ENCODE data around the gene NFATC2.
"Not testable (repeated sequence)": the region's sequence is repeated elsewhere in the genome, so short reads cannot be mapped to it uniquely, and the experiment has no call there.

Gene NFATC2

GRCh38 chr20:51470499-51470820 lies 72.1 kb downstream of the NFATC2 start:
- DNase-seq (ENCODE audit: low spot score), result no peak

DNA sequence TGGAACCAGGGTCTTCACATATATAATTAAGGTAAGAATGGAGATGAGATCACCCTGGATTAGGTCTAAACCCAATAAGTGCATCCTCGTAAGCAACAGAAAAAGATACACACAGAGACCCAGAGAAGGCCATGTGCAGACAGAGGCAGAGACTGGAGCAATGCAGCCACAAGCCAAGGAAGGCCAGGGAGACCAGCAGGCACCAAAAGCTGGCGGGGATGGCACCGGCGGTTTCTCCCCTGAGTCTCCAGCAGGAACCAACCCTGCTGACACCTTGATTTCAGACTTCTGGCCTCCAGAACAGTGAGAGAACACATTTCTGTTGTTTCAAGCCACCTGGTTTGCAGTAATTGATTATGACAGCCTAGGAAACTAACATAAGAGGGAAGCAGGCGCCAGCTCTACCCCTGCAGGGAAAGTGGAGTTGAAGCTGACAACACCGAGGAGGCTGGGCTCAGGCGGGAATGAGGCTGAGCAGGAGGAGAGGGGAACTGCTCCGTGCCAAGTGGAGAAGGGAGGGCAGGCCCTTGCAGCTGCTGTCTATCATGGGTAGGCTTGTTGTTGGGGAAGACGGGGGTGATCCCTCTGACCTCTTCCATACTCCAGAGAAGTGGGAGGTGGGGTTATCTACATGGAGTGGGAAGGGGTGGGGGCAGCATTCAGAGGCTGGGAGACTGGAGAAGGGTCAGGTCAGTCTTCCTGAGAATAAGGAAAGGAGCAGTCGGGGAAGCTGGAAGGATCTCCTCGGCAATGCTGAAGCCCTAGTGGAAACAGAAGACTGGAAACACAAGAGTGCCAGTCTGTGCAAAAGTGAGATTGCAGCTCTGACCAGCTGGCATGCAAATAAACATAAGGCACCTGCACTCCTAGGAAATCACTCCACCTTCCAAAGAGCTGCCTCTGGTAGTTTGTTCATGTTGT lies 72.7 kb downstream of the NFATC2 start:
- DNase-seq (ENCODE audit: low spot score), result no peak

- no peak for DNase-seq (ENCODE audit: low spot score)
These were observed 73.5 kb downstream of the NFATC2 start for GRCh38 chr20:51469046-51469445.

DNA sequence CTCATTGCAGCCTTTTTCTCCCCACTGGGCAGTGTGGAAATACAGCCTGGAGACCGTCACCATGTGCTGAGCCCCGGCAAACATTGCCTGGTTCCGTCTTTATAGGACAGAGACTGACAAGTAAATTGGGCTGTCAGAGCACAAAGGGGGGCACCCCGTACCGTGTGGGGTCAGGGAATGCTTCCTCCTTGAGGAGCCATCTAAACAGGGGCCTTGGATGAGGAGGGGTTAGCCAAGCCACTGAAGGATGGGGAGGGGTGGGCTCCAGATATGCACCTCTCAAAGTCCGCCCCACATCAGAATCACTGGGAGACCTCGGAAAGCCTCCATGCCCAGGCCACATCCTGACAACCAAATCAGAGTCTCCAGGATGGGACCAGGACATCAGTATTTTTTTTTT lies 73.9 kb downstream of the NFATC2 start:
- no peak for DNase-seq (ENCODE audit: low spot score)

GRCh38 chr20:51467956-51468626 lies 74.4 kb downstream of the NFATC2 start:
- DNase-seq (ENCODE audit: low spot score), result no peak

- no peak for DNase-seq (ENCODE audit: low spot score)
These were observed 78.5 kb downstream of the NFATC2 start for GRCh38 chr20:51463998-51464397.

DNA sequence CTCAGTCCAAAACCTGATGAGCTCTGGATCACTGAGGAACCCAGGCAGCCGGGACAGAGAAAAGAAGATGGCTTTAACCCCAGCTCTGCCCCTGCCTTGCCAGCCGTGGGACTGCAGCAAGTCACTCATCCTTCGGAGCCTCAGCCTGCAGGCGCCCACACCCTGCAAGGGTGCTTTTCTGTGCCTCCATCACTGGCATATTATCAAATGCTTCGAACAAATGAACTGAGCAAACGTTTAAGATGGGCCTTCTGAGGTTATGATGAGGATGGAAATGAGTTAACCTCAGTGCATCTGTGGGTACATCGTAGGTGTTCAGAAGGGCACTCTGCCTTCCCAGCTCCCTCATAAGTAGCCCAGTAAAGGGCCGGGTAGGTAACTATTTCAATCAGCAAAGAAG lies 79.0 kb downstream of the NFATC2 start:
- no peak for DNase-seq (ENCODE audit: low spot score)

DNA sequence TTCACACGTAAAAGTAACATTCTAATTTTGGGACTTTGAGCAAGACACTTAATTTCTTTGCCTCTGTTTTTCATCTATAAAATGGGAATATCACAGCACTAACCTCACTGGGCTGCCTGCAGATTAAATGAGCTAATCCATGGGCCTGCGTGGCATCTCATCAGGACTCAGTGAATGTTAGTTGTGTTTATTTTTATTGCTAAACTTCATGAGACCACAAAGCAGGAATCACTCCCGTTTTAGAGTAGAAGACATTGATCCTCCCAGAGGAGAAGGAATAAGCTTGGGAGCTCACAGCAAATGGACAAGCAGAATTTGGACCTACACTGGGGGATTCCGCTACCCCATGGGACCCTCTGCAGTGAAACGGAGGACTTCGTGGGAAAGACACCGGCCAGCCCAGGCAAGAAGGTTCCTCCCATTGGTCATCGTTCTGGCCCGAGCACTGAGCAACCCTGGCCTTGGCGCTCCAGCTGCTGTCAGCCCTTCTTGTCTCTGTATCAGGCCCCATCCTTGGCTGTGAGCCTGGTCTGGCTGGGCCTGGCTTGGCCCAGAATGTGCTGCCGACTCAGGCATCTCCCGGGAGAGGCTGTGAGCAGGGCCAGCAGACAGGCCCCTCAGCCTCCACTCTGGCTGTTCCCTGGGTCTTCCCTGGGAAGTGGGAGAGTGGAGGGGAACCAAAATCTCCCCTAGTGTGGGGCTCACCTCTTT lies 79.8 kb downstream of the NFATC2 start:
- peak; percentile 87 for DNase-seq (ENCODE audit: low spot score)

DNA sequence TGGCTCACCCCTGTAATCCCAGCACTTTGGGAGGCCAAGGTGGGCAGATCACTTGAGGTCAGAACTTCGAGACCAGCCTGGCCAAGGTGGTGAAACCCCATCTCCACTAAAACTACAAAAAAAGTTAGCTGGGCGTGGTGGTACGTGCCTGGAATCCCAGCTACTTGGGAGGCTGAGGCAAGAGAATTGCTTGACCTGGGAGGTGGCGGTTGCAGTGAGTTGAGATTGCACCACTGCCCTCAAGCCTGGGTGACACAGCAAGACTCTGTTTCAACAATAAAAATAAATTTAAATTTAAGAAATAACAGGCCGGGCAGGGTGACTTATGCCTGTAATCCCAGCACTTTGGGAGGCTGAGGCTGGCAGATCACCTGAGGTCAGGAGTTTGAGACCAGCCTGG lies 80.7 kb downstream of the NFATC2 start:
- not testable (repeated sequence) for DNase-seq (ENCODE audit: low spot score)

GRCh38 chr20:51461306-51461705 lies 81.2 kb downstream of the NFATC2 start:
- DNase-seq (ENCODE audit: low spot score), result no peak

DNA sequence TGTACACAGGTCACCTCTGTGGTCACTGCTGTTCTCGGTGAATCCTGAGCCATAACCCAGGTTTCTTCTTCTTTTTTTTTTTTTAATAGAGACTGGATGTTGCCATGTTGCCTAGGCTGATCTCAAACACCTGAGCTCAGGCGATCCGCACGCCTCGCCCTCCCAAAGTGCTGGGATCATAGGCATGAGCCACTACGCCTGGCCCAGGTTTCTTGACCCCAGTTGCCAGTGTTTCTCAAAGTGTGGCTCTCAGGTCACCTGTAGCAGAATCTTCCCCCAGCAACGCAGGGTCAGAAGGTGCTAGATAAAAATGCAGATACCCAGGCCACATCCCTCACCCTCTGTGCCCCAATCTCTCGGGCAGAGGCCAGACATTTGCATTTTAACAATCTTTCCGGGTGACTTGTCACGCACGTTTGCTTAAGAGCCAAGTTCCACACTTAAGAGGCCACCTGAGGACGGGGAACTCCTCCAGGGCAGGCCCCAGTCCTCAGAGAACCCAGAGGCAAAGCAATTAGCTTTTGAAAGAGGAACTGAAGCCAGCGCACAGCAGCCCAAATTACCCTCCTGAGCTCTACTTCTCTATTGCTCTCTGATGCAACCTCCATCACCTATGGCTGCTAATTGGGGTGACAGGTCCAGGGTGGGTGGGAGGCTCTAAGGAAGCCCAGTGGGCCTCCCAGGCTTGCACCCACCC lies 81.8 kb downstream of the NFATC2 start:
- DNase-seq (ENCODE audit: low spot score), result no peak

- no peak for DNase-seq (ENCODE audit: low spot score)
These were observed 82.4 kb downstream of the NFATC2 start for GRCh38 chr20:51460163-51460562.

DNA sequence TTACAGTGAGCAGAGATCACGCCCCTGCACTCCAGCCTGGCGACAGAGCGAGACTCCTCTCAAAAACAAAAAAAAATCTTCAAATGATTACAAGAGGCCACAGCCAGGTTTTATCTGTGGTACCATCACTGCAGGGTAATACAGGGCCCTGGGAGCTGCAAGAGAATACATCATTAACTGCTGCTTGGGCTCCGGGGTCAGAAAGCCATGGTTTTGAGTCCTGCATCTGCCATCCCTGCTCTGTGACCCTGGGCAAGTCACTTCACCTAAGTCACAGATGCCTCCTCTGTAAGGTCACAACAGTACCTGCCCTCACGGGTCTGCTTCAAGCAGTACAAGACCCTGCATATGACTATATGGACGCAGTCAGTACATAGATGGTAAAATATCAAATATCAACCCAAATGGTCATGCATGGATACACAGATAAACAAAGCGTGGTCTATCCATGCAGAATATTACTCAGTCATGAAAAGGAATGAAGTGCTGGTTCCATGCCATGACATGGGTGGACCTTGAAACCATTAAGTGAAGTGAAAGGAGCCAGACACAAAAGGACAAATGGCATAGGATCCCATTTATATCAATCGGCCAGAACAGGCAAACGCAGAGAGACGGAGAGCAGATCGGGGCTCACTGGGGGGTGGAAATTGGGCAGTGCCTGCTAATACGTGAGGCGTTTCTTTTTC lies 83.6 kb downstream of the NFATC2 start:
- DNase-seq (ENCODE audit: low spot score), result no peak

DNA sequence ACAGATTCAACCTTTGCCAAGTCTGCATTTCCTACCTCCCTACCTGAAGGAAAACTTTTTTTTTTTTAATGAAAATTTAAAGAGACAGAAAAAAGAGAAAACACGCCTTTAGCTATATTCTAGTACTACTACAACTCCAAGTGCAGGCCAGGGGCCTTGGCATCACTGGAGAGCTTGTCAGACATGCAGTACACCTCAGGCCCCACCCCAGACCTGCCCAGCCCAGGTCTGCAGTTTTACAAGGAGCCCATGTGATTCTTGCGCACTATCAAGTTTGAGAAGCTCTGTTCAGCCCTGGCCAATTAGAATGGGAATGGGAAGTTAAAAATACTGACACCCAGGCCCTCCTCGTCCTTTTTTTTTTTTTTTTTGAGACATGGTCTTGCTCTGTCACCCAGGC lies 85.0 kb downstream of the NFATC2 start:
- no peak for DNase-seq (ENCODE audit: low spot score)

DNA sequence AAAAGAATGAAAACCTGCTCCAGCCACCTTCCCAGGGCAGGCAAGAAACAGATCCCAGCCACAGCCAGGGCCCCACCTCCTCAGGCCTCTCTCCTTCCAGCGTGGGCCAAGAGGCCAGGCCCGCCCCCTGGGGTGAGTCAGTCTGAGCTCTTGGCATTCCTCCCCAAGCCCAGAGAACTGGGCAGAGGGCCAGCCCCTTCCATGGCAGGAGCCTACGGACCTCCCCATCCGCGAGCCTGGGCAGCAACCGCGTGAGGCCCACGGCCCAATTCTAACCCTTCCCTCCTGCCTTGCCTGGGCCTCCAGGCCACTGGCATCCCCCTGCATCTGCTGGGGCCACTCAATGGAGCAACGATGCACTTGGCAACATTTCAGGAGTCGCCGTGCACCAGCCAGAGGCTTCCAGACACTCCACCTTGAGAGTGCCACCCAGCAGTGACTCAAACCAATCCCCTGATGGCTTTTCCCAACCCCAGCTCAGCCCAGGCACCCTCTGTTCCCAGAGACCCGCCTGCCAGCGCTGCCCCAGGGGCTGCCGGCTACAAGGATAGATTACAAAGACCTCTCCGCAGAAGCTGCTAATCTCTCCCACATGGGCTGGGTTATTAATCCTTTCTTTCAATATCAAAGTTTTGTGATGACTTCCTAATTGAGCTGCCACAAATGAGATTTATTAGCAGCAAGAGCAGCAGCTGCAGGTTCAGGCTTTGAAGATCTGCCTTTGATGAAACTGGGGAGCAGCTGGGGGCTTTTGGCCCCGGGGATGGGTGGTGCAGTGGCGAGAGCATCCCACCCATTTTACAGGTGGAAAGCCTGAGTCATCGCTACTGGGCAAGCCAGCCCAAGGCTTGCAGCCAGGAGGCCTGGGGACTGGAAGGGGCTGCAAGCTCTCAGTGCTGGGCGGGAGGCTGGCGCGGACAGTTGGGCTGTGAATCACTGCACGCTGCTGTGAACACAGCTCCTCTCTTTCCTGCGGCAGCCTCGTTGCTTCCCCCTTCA lies 85.7 kb downstream of the NFATC2 start:
- peak; percentile 97 for DNase-seq (ENCODE audit: low spot score)

GRCh38 chr20:51454250-51454865 lies 88.2 kb downstream of the NFATC2 start:
- DNase-seq (ENCODE audit: low spot score), result no peak

DNA sequence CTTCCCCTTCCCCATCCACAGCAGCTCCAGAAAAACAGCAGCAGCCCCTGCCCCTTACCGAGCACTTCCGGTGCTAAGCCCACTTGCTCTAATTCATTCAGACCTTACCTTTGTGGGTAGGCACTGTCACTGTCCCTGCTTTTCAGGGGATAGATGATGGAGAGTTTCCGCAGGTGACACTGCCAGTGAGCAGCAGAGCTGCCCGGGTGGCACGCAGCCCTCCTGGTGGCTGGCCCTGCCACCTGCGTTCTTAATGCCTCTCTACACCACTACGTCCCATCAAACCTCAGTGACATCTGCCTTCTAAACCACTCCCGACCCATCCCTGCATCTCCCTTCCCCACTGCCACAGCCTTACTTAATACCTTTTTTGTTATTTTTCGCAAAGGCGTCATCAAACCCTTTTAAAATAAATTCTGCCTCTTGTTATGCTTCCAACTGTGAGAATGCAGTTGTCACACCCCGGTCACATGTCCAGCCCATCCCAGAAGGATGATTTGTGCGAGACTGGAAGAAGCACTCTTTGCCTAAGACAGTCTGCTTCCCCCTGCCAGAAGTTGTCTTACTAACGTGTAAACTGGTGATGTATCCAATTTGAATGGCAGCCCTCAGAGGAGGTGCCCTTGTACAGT lies 89.7 kb downstream of the NFATC2 start:
- DNase-seq (ENCODE audit: low spot score), result no peak

GRCh38 chr20:51452091-51452613 lies 90.4 kb downstream of the NFATC2 start:
- DNase-seq (ENCODE audit: low spot score), result no peak

GRCh38 chr20:51451484-51451883 lies 91.0 kb downstream of the NFATC2 start:
- no peak for DNase-seq (ENCODE audit: low spot score)

All from GM03348 (cell line).